ENCODE data around the gene FCGR1A. TPM values are rescaled to one million over a fixed set of nuclear protein-coding genes. Genes with fewer than 3 reads are reported as not detected.

The FCGR1A gene
- total and polyA plus RNA-seq, 8 donors = 0.19 to 13.9 (median 3.7) TPM

Other genes with a start within 250 kb of the FCGR1A start
- gene PPIAL4C, start 198.8 kb upstream of the FCGR1A start, total RNA-seq = 1 to 10 TPM in 1 of 6 donors, under 1 TPM in 2, not detected in 3; 0.35 to 1.1 (median 0.40) TPM
- under 1 TPM in 1 of 2 donors, not detected in 1; 0.42 TPM for gene PPIAL4C, start 198.8 kb upstream of the FCGR1A start, polyA plus RNA-seq
- gene BOLA1, start 116.9 kb downstream of the FCGR1A start, total RNA-seq = 1 to 10 TPM; 7.0 to 8.8 (median 8.5) TPM
- gene BOLA1, start 116.9 kb downstream of the FCGR1A start, polyA plus RNA-seq = 10 to 100 TPM; 19.6 to 24.1 TPM
- gene SV2A, start 135.2 kb downstream of the FCGR1A start, total RNA-seq = 1 to 10 TPM in 3 of 6 donors, under 1 TPM in 3; 0.32 to 2.5 (median 0.96) TPM
- gene SV2A, start 135.2 kb downstream of the FCGR1A start, polyA plus RNA-seq = 1 to 10 TPM; 2.3 to 8.3 TPM
- gene SF3B4, start 145.1 kb downstream of the FCGR1A start, total RNA-seq = 10 to 100 TPM; 10.5 to 23.5 (median 19.3) TPM
- gene SF3B4, start 145.1 kb downstream of the FCGR1A start, polyA plus RNA-seq = 10 to 100 TPM; 15.7 to 24.3 TPM
- 10 to 100 TPM in 1 of 6 donors, 1 to 10 TPM in 5; 1.7 to 11.8 (median 3.7) TPM for gene MTMR11, start 154.2 kb downstream of the FCGR1A start, total RNA-seq
- gene MTMR11, start 154.2 kb downstream of the FCGR1A start, polyA plus RNA-seq = 1 to 10 TPM; 4.1 to 4.9 TPM
- gene OTUD7B, start 228.0 kb downstream of the FCGR1A start, total RNA-seq = 10 to 100 TPM in 3 of 6 donors, 1 to 10 TPM in 3; 8.0 to 16.9 (median 9.9) TPM
- 1 to 10 TPM; 2.6 to 4.0 TPM for gene OTUD7B, start 228.0 kb downstream of the FCGR1A start, polyA plus RNA-seq

All from pancreas (tissue), 8 donors.